ENCODE data around the gene TM7SF2.
"Not testable (repeated sequence)": the region's sequence is repeated elsewhere in the genome, so short reads cannot be mapped to it uniquely, and the experiment has no call there.

TM7SF2 gene

DNA sequence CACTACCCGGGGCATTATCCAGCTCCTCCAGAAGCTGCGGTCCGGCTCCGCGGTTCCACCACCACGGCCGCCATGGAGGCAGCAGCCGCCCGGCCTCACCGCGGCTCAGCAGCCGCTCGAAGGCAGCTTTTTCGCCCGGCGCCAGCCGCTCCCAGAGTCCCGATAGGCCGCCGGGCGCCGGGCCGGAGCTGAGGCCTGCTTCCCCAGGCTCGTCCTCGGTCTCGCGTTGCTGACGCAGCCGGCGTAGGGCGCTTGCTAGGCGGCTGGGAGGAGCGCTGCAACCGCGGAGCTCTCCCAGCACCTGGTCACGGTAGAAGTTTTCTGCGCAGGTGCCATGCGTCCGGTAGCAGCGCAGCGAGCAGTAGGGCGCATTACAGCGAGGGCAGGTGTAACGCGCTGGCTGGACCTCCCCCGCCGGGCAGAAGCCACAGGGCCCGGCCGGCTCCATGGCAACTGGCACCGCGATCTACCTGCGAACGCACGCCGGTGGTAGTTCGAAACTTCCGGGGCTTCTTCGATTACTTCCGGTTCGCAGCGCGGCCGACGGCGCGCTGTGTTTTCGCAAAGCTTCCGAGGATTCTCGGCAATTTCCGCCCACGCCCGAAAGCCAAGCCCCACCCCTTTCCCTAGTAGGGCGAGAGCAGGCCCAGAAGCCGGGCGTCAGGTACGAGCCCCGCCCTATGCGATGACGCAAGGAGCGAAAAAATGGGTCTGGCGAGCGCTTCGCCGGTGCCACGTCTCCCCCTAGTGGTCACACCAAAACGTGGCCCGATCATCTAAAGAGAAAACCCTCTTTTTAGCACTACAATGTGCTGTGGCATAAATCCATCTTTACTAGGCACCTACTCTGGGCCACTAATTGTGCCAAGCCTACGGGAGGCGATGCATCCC lies 5.8 kb downstream of the TM7SF2 start, which contains the start of gene ZNHIT2:
Gene ZNHIT2, minus strand, starts transcription at position 496 of the 891 bp plus-strand sequence. Its CDS starts 48 bp downstream, at position 448.
- Histone ChIP-seq H3K27me3 (replicated peaks; ENCODE audit: control insufficient read depth, insufficient read depth, low read length) (no peaks in the 10 kb centered on the region), H3K36me3 (ENCODE audit: control insufficient read depth, insufficient read depth, low read length, severe bottlenecking) (peaks cover 39% of the 10 kb centered on the region), H3K9ac (ENCODE audit: low read length) (peak within 1 kb of the TSS; percentile 93), H3K4me3 (ENCODE audit: low read length) (peak within 1 kb of the TSS; percentile 90), H3K9me3 (ENCODE audit: control insufficient read depth, low read length) (no peaks in the 10 kb centered on the region), H3K4me1 (ENCODE audit: control insufficient read depth, insufficient read depth, low read length) (peaks cover 30% of the 10 kb centered on the region)
- peak; percentile 100 for DNase-seq (ENCODE audit: low read depth)

DNA sequence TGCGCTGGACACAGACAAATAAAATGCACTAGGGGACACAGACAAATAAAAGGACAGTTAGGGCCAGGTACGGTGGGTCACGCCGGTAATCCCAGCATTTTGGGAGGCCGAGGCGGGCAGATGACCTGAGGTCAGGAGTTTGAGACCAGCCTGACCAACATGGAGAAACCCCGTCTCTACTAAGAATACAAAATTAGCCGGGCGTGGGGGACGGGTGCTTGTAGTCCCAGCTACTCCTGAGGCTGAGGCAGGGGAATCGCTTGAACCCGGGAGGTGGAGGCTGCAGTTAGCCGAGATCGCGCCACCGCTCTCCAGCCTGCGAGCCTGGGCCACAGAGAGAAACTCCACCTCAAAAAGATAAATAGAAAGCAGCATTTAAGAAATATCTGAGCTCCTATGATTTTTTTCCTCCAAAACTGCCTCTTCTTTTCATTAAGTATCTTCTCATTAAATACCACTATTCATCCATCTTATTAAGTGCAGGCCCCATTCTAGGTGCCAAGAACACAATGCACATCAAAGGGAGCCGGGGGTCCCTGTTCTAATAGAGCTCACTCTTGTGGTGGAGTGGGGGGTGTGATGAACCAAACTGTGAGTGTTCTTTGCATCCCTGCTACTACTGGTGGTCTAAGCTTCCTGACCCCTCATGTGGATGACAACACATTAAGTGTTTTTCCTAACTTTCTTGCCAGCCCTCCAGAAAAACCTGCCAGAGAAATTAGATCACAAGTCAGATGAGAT lies 6.6 kb downstream of the TM7SF2 start:
- Histone ChIP-seq H3K4me1 (ENCODE audit: control insufficient read depth, insufficient read depth, low read length) (peaks cover 28% of the 10 kb centered on the region), H3K27me3 (replicated peaks; ENCODE audit: control insufficient read depth, insufficient read depth, low read length) (no peaks in the 10 kb centered on the region), H3K9me3 (ENCODE audit: control insufficient read depth, low read length) (no peaks in the 10 kb centered on the region), H3K9ac (ENCODE audit: low read length) (peak overlapping the region; percentile 93), H3K36me3 (ENCODE audit: control insufficient read depth, insufficient read depth, low read length, severe bottlenecking) (peaks cover 39% of the 10 kb centered on the region), H3K4me3 (ENCODE audit: low read length) (no peak overlapping the region)
- DNase-seq (ENCODE audit: low read depth): no peak

DNA sequence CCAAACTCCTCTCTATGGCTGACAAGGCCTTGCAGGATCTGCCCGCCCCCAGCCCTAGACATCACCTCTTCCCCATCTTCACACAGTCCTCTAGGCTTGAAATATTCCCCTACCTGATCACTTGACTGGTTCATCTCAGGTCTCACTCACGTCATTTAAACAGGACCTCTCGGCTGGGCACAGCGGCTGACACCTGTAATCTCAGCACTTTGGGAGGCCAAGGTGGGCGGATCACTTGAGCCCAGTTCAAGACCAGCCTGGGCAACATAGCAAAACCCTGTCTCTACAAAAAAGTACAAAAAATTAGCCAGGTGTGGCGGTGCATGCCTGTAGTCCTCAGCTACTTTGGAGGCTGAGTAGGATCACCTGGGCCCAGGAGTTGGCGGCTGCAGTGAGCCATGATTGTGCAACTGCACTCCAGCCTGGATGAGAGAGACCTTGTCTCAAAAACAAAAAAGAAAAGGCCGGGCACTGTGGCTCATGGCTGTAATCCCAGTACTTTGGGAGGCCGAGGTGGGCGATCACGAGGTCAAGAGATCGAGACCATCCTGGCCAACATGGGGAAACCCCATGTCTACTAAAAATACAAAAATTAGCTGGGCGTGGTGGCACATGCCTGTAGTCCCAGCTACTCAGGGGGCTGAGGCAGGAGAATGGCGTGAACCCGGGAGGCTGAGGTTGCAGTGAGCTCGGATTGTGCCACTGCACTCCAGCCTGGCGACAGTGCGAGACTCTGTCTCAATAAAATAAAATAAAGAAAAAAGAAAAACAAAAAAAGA lies 7.4 kb downstream of the TM7SF2 start:
- DNase-seq (ENCODE audit: low read depth); H3K4me3 ChIP-seq (ENCODE audit: low read length); H3K9me3 ChIP-seq (ENCODE audit: control insufficient read depth, low read length); H3K27me3 ChIP-seq (replicated peaks; ENCODE audit: control insufficient read depth, insufficient read depth, low read length): not testable (repeated sequence)
- Histone ChIP-seq H3K36me3 (ENCODE audit: control insufficient read depth, insufficient read depth, low read length, severe bottlenecking) (peaks cover 39% of the 10 kb centered on the region), H3K4me1 (ENCODE audit: control insufficient read depth, insufficient read depth, low read length) (peaks cover 26% of the 10 kb centered on the region), H3K9ac (ENCODE audit: low read length) (peak overlapping the region; percentile 93)

DNA sequence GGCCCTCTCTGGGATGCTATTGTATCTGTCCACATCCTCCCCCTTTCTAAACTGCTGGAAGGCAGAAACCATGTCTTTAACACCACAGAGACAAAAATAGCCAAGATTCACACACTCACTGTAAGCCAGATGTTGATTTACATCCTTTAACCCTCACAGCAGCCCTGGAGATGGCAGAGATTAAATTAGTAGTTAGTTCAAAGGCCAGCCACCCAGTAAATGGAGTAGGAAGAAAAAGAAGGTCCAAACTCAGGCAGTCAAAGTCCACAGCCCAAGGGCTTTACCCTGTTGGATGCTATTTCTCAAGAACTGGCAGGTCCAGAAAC lies 8.0 kb downstream of the TM7SF2 start:
- Histone ChIP-seq H3K27me3 (replicated peaks; ENCODE audit: control insufficient read depth, insufficient read depth, low read length) (no peaks in the 10 kb centered on the region), H3K4me1 (ENCODE audit: control insufficient read depth, insufficient read depth, low read length) (peaks cover 26% of the 10 kb centered on the region), H3K4me3 (ENCODE audit: low read length) (no peak overlapping the region), H3K9me3 (ENCODE audit: control insufficient read depth, low read length) (no peaks in the 10 kb centered on the region), H3K9ac (ENCODE audit: low read length) (peak overlapping the region; percentile 64), H3K36me3 (ENCODE audit: control insufficient read depth, insufficient read depth, low read length, severe bottlenecking) (peaks cover 41% of the 10 kb centered on the region)
- no peak for DNase-seq (ENCODE audit: low read depth)

DNA sequence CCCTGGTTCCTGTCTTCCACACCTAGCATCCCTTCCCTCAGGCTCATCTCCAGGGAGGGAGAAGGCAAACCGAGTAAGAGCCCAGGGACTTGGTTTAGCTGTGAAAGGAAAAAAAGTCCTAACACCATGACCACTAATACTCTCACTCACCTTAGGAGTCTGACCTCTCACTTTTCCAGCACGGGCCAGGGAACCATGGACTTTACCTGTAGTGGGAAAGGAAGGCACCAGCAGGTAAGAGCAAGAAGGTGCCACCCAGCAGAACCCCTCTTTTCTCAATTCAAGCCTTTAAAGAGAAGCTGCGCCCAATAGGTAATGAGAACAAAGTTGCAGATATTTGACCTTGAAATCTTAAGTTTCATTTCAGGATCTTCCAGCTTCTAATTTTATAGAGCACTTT lies 9.2 kb downstream of the TM7SF2 start:
- DNase-seq (ENCODE audit: low read depth): no peak
- H3K4me3 ChIP-seq (ENCODE audit: low read length): peak overlapping the region; percentile 95
- H3K36me3 ChIP-seq (ENCODE audit: control insufficient read depth, insufficient read depth, low read length, severe bottlenecking): peaks cover 51% of the 10 kb centered on the region
- H3K27me3 ChIP-seq (replicated peaks; ENCODE audit: control insufficient read depth, insufficient read depth, low read length): no peaks in the 10 kb centered on the region
- H3K4me1 ChIP-seq (ENCODE audit: control insufficient read depth, insufficient read depth, low read length): peaks cover 23% of the 10 kb centered on the region
- H3K9ac ChIP-seq (ENCODE audit: low read length): peak overlapping the region; percentile 96
- no peaks in the 10 kb centered on the region for H3K9me3 ChIP-seq (ENCODE audit: control insufficient read depth, low read length)

GRCh38 chr11:65121447-65121864 lies 9.8 kb downstream of the TM7SF2 start:
- Histone ChIP-seq H3K9me3 (ENCODE audit: control insufficient read depth, low read length) (no peaks in the 10 kb centered on the region), H3K9ac (ENCODE audit: low read length) (peak overlapping the region; percentile 96), H3K36me3 (ENCODE audit: control insufficient read depth, insufficient read depth, low read length, severe bottlenecking) (peaks cover 54% of the 10 kb centered on the region), H3K27me3 (replicated peaks; ENCODE audit: control insufficient read depth, insufficient read depth, low read length) (no peaks in the 10 kb centered on the region), H3K4me1 (ENCODE audit: control insufficient read depth, insufficient read depth, low read length) (peaks cover 17% of the 10 kb centered on the region), H3K4me3 (ENCODE audit: low read length) (peak overlapping the region; percentile 95)
- peak; percentile 42 for DNase-seq (ENCODE audit: low read depth)

GRCh38 chr11:65121865-65122696 lies 10.4 kb downstream of the TM7SF2 start, which contains the start of the genes FAU and MRPL49:
Gene FAU (minus strand): TSS chr11:65122134. CDS start chr11:65121813, 321 bp downstream.
Gene MRPL49 (plus strand): TSS chr11:65122321. CDS start chr11:65122347, 26 bp downstream.
- DNase-seq (ENCODE audit: low read depth): peak; percentile 99
- Histone ChIP-seq H3K9me3 (ENCODE audit: control insufficient read depth, low read length) (no peaks in the 10 kb centered on the region), H3K36me3 (ENCODE audit: control insufficient read depth, insufficient read depth, low read length, severe bottlenecking) (peaks cover 60% of the 10 kb centered on the region), H3K27me3 (replicated peaks; ENCODE audit: control insufficient read depth, insufficient read depth, low read length) (no peaks in the 10 kb centered on the region), H3K4me1 (ENCODE audit: control insufficient read depth, insufficient read depth, low read length) (peaks cover 14% of the 10 kb centered on the region), H3K9ac (ENCODE audit: low read length) (peak within 1 kb of the TSS; percentile 96), H3K4me3 (ENCODE audit: low read length) (peak within 1 kb of the TSS; percentile 95)

- DNase-seq (ENCODE audit: low read depth): no peak
- Histone ChIP-seq H3K9me3 (ENCODE audit: control insufficient read depth, low read length) (no peaks in the 10 kb centered on the region), H3K27me3 (replicated peaks; ENCODE audit: control insufficient read depth, insufficient read depth, low read length) (no peaks in the 10 kb centered on the region), H3K4me1 (ENCODE audit: control insufficient read depth, insufficient read depth, low read length) (peaks cover 14% of the 10 kb centered on the region), H3K4me3 (ENCODE audit: low read length) (no peak overlapping the region), H3K9ac (ENCODE audit: low read length) (no peak overlapping the region), H3K36me3 (ENCODE audit: control insufficient read depth, insufficient read depth, low read length, severe bottlenecking) (peaks cover 67% of the 10 kb centered on the region)
These were observed 13.0 kb downstream of the TM7SF2 start for GRCh38 chr11:65124480-65125196.

GRCh38 chr11:65125197-65126056 lies 13.8 kb downstream of the TM7SF2 start:
- Histone ChIP-seq H3K27me3 (replicated peaks; ENCODE audit: control insufficient read depth, insufficient read depth, low read length) (no peaks in the 10 kb centered on the region), H3K4me3 (ENCODE audit: low read length) (no peak overlapping the region), H3K9me3 (ENCODE audit: control insufficient read depth, low read length) (no peaks in the 10 kb centered on the region), H3K4me1 (ENCODE audit: control insufficient read depth, insufficient read depth, low read length) (peaks cover 14% of the 10 kb centered on the region), H3K36me3 (ENCODE audit: control insufficient read depth, insufficient read depth, low read length, severe bottlenecking) (peaks cover 67% of the 10 kb centered on the region), H3K9ac (ENCODE audit: low read length) (no peak overlapping the region)
- no peak for DNase-seq (ENCODE audit: low read depth)

Data from adipocyte (in vitro differentiated cells).